Liver (tissue), 9 donors: ENCODE data around the gene NLGN1. TPM values are rescaled to one million over a fixed set of nuclear protein-coding genes. Genes with fewer than 3 reads are reported as not detected.

Experiments used
- DNase-seq: peaks from one replicate; pipeline ENCODE4 v3.0.0-alpha.2; 2017; ENCODE audit warnings: low spot score
- H3K27ac ChIP-seq, 2 donors: one replicate each; pipeline ENCODE4 v1.7.0; 2013; ENCODE audit warnings: inconsistent platforms in 2 of 2, low read length in 2 of 2, control low read depth in 1 of 2, low read depth in 1 of 2, mild to moderate bottlenecking in 1 of 2
- H3K27me3 ChIP-seq, 4 donors: one replicate each; pipeline versions ENCODE4 v1.6.1 to v1.7.0; 2013; ENCODE audit warnings: low read length in 3 of 4, inconsistent platforms in 1 of 4, mild to moderate bottlenecking in 1 of 4, moderate library complexity in 1 of 4; ENCODE audit not compliant: control insufficient read depth in 4 of 4, insufficient read depth in 4 of 4
- H3K36me3 ChIP-seq, 4 donors: one replicate each; pipeline versions ENCODE4 v1.6.1 to v1.7.0; 2013; ENCODE audit warnings: low read length in 3 of 4, mild to moderate bottlenecking in 3 of 4, low read depth in 1 of 4, moderate library complexity in 1 of 4; ENCODE audit not compliant: control insufficient read depth in 4 of 4, insufficient read depth in 3 of 4
- H3K4me1 ChIP-seq, 4 donors: one replicate each; pipeline versions ENCODE4 v1.6.1 to v1.7.0; 2013; ENCODE audit warnings: low read length in 3 of 4, mild to moderate bottlenecking in 3 of 4, moderate library complexity in 1 of 4; ENCODE audit not compliant: control insufficient read depth in 4 of 4, insufficient read depth in 4 of 4
- H3K4me3 ChIP-seq, 3 donors: one replicate each; pipeline versions ENCODE4 v1.6.1 to v1.7.0; 2013; ENCODE audit warnings: low read length in 3 of 3, control low read depth in 1 of 3, low read depth in 1 of 3, mild to moderate bottlenecking in 1 of 3
- H3K9ac ChIP-seq, 2 donors: one replicate each; pipeline ENCODE4 v1.7.0; 2013; ENCODE audit warnings: low read length in 2 of 2, mild to moderate bottlenecking in 2 of 2, moderate library complexity in 2 of 2, control low read depth in 1 of 2, low read depth in 1 of 2
- H3K9me3 ChIP-seq, 4 donors: one replicate each; pipeline versions ENCODE4 v1.6.1 to v1.7.0; 2013; ENCODE audit warnings: low read length in 3 of 4; ENCODE audit not compliant: control insufficient read depth in 4 of 4
- CTCF ChIP-seq: fragments of 150-350 bp; IDR thresholded peaks from 2 replicates; pipeline ENCODE4 v1.5.1; 2017; ENCODE audit warnings: improper control_type of control experiment, low read depth, low read length; ENCODE audit not compliant: missing input control
- EGR1 ChIP-seq, 2 donors: IDR thresholded peaks; 2 replicates each; pipeline ENCODE4 v1.6.1; 2016 to 2018; ENCODE audit warnings: antibody characterized with exemption in 2 of 2, low read depth in 2 of 2
- FOXA1 ChIP-seq: IDR thresholded peaks from 2 replicates; pipeline ENCODE4 v1.6.1; 2016; ENCODE audit warnings: antibody characterized with exemption
- GABPA ChIP-seq, 2 donors: IDR thresholded peaks in 1 of 2; conservative IDR thresholded peaks in 1 of 2; 2 replicates each; pipeline ENCODE4 v1.6.1; 2016; ENCODE audit warnings: antibody characterized with exemption in 2 of 2, mild to moderate bottlenecking in 1 of 2, moderate library complexity in 1 of 2
- HNF4A ChIP-seq, 2 donors: conservative IDR thresholded peaks; 2 replicates each; pipeline ENCODE4 v1.6.1; 2016; ENCODE audit warnings: antibody characterized with exemption in 2 of 2, mild to moderate bottlenecking in 2 of 2
- HNF4G ChIP-seq: IDR thresholded peaks from 2 replicates; pipeline ENCODE4 v1.6.1; 2016; ENCODE audit warnings: antibody characterized with exemption
- MAX ChIP-seq: IDR thresholded peaks from 2 replicates; pipeline ENCODE4 v1.6.1; 2016; ENCODE audit warnings: antibody characterized with exemption
- NR2F2 ChIP-seq: IDR thresholded peaks from 2 replicates; pipeline ENCODE4 v1.6.1; 2016; ENCODE audit warnings: antibody characterized with exemption
- RAD21 ChIP-seq, 2 donors: IDR thresholded peaks; 2 replicates each; pipeline ENCODE4 v1.6.1; 2016; ENCODE audit warnings: antibody characterized with exemption in 2 of 2, mild to moderate bottlenecking in 2 of 2
- REST ChIP-seq: IDR thresholded peaks from 2 replicates; pipeline ENCODE4 v1.6.1; 2016; ENCODE audit warnings: antibody characterized with exemption, mild to moderate bottlenecking
- TAF1 ChIP-seq: conservative IDR thresholded peaks from 2 replicates; pipeline ENCODE4 v1.6.1; 2016; ENCODE audit warnings: antibody characterized with exemption, mild to moderate bottlenecking
- YY1 ChIP-seq: IDR thresholded peaks from 2 replicates; pipeline ENCODE4 v1.6.1; 2016; ENCODE audit warnings: antibody characterized with exemption, mild to moderate bottlenecking
- WGBS: extraction: QIAGEN DNeasy Blood & Tissue Kit; methylation state at CpG from one replicate; pipeline ENCODE4 v1.1.7; 2013; 5-methylcytosine and 5-hydroxymethylcytosine counted together
- polyA plus RNA-seq, 2 donors: library from polyadenylated mRNA; stranded (reverse) in 1 of 2; unstranded in 1 of 2; fragments of 200-250 nt in 1 of 2; fragments of >200 nt in 1 of 2; fragmentation: Nextera tagmentation in 1 of 2; extraction: Ambion mirVana in 1 of 2; gene quantifications; one replicate each; pipeline versions ENCODE4 v1.2.1 to v1.2.3, GENCODE V29; 2013 to 2015
- total RNA-seq, 2 donors: library from RNA; depleted of rRNA; stranded (reverse); fragments of >200 nt; gene quantifications; one replicate each; pipeline ENCODE4 v1.2.3, GENCODE V29; 2014
- donor health status: healthy.
- donor health status: healthy.
- donor health status: healthy.
- donor health status: healthy.
- donor health status: healthy.

The NLGN1 gene
- total and polyA plus RNA-seq, 4 donors: 0.02 to 0.67 (median 0.37) TPM; not detected in 1

- no peak overlapping the region for H3K9ac ChIP-seq
- no peak overlapping the region for H3K4me3 ChIP-seq
- 89% methylated on average over 3 of the region's 3 CpGs for WGBS
- H3K27ac ChIP-seq: no peak overlapping the region
- TF ChIP-seq FOXA1: no peak
- no peak for TF ChIP-seq NR2F2
- TF ChIP-seq YY1: no peak
- no peak for TF ChIP-seq RAD21 (IDR thresholded peaks at IDR 0.05)
- no peak for TF ChIP-seq MAX
- no peak for TF ChIP-seq HNF4A (conservative IDR thresholded peaks at IDR 0.05)
- TF ChIP-seq REST: no peak
- no peak for TF ChIP-seq HNF4G
- TF ChIP-seq GABPA (IDR thresholded peaks at IDR 0.05 in 1 of 2, conservative IDR thresholded peaks at IDR 0.05 in 1 of 2): no peak
- no peak for TF ChIP-seq EGR1 (IDR thresholded peaks at IDR 0.05; ENCODE audit: low read depth in 2 of 2)
- TF ChIP-seq TAF1: no peak
- no peaks in the 10 kb centered on the region for H3K36me3 ChIP-seq
- no peaks in the 10 kb centered on the region for H3K4me1 ChIP-seq
- H3K9me3 ChIP-seq: no peaks in the 10 kb centered on the region
- H3K27me3 ChIP-seq: no peaks in the 10 kb centered on the region
- DNase-seq: no peak
These were observed 349.9 kb downstream of the NLGN1 start for GRCh38 chr3:173747427-173747826.

- H3K36me3 ChIP-seq: no peaks in the 10 kb centered on the region
- H3K4me3 ChIP-seq: no peak overlapping the region
- no peaks in the 10 kb centered on the region for H3K4me1 ChIP-seq
- H3K9ac ChIP-seq: no peak overlapping the region
- TF ChIP-seq CTCF (no peak), NR2F2 (no peak)
- 83% methylated on average over 1 of the region's 1 CpG for WGBS
- no peaks in the 10 kb centered on the region for H3K9me3 ChIP-seq
- no peak for DNase-seq
- no peak overlapping the region for H3K27ac ChIP-seq
- H3K27me3 ChIP-seq: no peaks in the 10 kb centered on the region
These were observed 350.6 kb downstream of the NLGN1 start for GRCh38 chr3:173748105-173748504.

- DNase-seq: no peak
- Histone ChIP-seq H3K4me3 (no peak overlapping the region), H3K9ac (no peak overlapping the region), H3K9me3 (no peaks in the 10 kb centered on the region), H3K36me3 (no peaks in the 10 kb centered on the region), H3K4me1 (no peaks in the 10 kb centered on the region), H3K27ac (no peak overlapping the region), H3K27me3 (no peaks in the 10 kb centered on the region)
- no peak for TF ChIP-seq RAD21 (IDR thresholded peaks at IDR 0.05)
- WGBS: 35% methylated on average over 2 of the region's 2 CpGs
These were observed 352.6 kb downstream of the NLGN1 start for GRCh38 chr3:173750095-173750494.
